NCI-H82 (cell line): Measurements from ENCODE around the gene FAM162B.
A peak's percentile ranks its signal among the peaks of the same experiment; 100 is the strongest.
"Not testable (repeated sequence)": the region's sequence is repeated elsewhere in the genome, so short reads cannot be mapped to it uniquely, and the experiment has no call there.

Experiments used
- DNase-seq: peaks from one replicate; lab custom pipeline; 2025; lab: John Stamatoyannopoulos, UW

Gene FAM162B

GRCh38 chr6:116764961-116765841 lies at the start of gene FAM162B:
FAM162B (minus strand) TSS chr6:116765719; CDS start chr6:116765576, 143 bp downstream.
- DNase-seq: peak; percentile 43

GRCh38 chr6:116812051-116812650 lies 46.6 kb upstream of the FAM162B start:
- no peak for DNase-seq

- no peak for DNase-seq
These were observed 36.5 kb upstream of the FAM162B start for GRCh38 chr6:116801971-116802370.

GRCh38 chr6:116799945-116800344 lies 34.4 kb upstream of the FAM162B start:
- peak; percentile 10 for DNase-seq

- DNase-seq: no peak
These were observed 32.1 kb upstream of the FAM162B start for GRCh38 chr6:116797585-116797984.

- DNase-seq: no peak
These were observed 27.7 kb upstream of the FAM162B start for GRCh38 chr6:116793224-116793623.

GRCh38 chr6:116783852-116784251 lies 18.3 kb upstream of the FAM162B start:
- DNase-seq: no peak

GRCh38 chr6:116779573-116780164 lies 14.2 kb upstream of the FAM162B start:
- DNase-seq: peak; percentile 76

- no peak for DNase-seq
These were observed 8.4 kb upstream of the FAM162B start for GRCh38 chr6:116773886-116774285.

- no peak for DNase-seq
These were observed 6.9 kb upstream of the FAM162B start for GRCh38 chr6:116772450-116772849.

- DNase-seq: no peak
These were observed 2.2 kb upstream of the FAM162B start for GRCh38 chr6:116767715-116768114.

- no peak for DNase-seq
These were observed 1.1 kb upstream of the FAM162B start for GRCh38 chr6:116766506-116767176.

GRCh38 chr6:116764629-116764960 lies 924 bp downstream of the FAM162B start:
- DNase-seq: peak; percentile 10

- no peak for DNase-seq
These were observed 1.5 kb downstream of the FAM162B start for GRCh38 chr6:116763906-116764628.

GRCh38 chr6:116763048-116763447 lies 2.5 kb downstream of the FAM162B start:
- DNase-seq: no peak

GRCh38 chr6:116762235-116762634 lies 3.3 kb downstream of the FAM162B start:
- no peak for DNase-seq

GRCh38 chr6:116761779-116762178 lies 3.7 kb downstream of the FAM162B start:
- DNase-seq: no peak

- DNase-seq: no peak
These were observed 20.3 kb downstream of the FAM162B start for GRCh38 chr6:116745176-116745575.

GRCh38 chr6:116741571-116741970 lies 23.9 kb downstream of the FAM162B start:
- no peak for DNase-seq

GRCh38 chr6:116740486-116740885 lies 25.0 kb downstream of the FAM162B start:
- not testable (repeated sequence) for DNase-seq

- DNase-seq: no peak
These were observed 28.5 kb downstream of the FAM162B start for GRCh38 chr6:116737004-116737403.

- DNase-seq: no peak
These were observed 35.0 kb downstream of the FAM162B start for GRCh38 chr6:116730513-116730912.
